Measurements from ENCODE around the gene MAD1L1.

DNA sequence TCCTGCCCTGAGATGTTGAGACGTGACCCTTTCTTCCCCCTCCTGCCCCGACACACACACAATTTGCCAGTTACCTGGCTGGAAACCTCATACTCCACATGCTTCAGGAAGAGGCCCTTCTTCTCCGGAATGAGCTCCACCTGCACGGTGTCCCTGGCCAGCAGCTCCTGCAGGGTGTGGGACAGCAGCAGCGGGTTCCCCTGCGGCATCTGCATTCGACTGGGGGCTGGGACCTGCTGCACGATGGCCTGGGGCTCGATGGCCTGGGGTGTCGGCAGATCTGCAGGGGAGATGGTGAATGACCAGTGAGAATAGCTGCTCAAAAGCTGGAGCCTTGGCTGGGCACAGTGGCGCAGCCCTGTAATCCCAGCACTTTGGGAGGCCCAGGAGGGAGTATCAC, 45.3 kb upstream of the MAD1L1 start:
- TF ChIP-seq, protein P1, sequence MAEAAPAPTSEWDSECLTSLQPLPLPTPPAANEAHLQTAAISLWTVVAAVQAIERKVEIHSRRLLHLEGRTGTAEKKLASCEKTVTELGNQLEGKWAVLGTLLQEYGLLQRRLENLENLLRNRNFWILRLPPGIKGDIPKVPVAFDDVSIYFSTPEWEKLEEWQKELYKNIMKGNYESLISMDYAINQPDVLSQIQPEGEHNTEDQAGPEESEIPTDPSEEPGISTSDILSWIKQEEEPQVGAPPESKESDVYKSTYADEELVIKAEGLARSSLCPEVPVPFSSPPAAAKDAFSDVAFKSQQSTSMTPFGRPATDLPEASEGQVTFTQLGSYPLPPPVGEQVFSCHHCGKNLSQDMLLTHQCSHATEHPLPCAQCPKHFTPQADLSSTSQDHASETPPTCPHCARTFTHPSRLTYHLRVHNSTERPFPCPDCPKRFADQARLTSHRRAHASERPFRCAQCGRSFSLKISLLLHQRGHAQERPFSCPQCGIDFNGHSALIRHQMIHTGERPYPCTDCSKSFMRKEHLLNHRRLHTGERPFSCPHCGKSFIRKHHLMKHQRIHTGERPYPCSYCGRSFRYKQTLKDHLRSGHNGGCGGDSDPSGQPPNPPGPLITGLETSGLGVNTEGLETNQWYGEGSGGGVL (tag by site-specific recombination; IDR thresholded peaks at IDR 0.05): no peak
- TF ChIP-seq MYNN (tag by site-specific recombination; IDR thresholded peaks at IDR 0.05; ENCODE audit: borderline replicate concordance) (no peak), ZNF146 (tag by site-specific recombination; IDR thresholded peaks at IDR 0.05) (no peak), ZNF274 (IDR thresholded peaks at IDR 0.05; ENCODE audit: low read length) (no peak), ZNF274 (tag by site-specific recombination; IDR thresholded peaks at IDR 0.05; ENCODE audit: borderline replicate concordance) (no peak), ZNF501 (tag by site-specific recombination; IDR thresholded peaks at IDR 0.05) (no peak), ZNF23 (tag by site-specific recombination; IDR thresholded peaks at IDR 0.05; ENCODE audit: borderline replicate concordance) (no peak)
- TF ChIP-seq, protein P2, sequence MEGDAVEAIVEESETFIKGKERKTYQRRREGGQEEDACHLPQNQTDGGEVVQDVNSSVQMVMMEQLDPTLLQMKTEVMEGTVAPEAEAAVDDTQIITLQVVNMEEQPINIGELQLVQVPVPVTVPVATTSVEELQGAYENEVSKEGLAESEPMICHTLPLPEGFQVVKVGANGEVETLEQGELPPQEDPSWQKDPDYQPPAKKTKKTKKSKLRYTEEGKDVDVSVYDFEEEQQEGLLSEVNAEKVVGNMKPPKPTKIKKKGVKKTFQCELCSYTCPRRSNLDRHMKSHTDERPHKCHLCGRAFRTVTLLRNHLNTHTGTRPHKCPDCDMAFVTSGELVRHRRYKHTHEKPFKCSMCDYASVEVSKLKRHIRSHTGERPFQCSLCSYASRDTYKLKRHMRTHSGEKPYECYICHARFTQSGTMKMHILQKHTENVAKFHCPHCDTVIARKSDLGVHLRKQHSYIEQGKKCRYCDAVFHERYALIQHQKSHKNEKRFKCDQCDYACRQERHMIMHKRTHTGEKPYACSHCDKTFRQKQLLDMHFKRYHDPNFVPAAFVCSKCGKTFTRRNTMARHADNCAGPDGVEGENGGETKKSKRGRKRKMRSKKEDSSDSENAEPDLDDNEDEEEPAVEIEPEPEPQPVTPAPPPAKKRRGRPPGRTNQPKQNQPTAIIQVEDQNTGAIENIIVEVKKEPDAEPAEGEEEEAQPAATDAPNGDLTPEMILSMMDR (tag by site-specific recombination; IDR thresholded peaks at IDR 0.05): no peak
- TF ChIP-seq, protein P3, sequence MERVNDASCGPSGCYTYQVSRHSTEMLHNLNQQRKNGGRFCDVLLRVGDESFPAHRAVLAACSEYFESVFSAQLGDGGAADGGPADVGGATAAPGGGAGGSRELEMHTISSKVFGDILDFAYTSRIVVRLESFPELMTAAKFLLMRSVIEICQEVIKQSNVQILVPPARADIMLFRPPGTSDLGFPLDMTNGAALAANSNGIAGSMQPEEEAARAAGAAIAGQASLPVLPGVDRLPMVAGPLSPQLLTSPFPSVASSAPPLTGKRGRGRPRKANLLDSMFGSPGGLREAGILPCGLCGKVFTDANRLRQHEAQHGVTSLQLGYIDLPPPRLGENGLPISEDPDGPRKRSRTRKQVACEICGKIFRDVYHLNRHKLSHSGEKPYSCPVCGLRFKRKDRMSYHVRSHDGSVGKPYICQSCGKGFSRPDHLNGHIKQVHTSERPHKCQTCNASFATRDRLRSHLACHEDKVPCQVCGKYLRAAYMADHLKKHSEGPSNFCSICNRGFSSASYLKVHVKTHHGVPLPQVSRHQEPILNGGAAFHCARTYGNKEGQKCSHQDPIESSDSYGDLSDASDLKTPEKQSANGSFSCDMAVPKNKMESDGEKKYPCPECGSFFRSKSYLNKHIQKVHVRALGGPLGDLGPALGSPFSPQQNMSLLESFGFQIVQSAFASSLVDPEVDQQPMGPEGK (tag by site-specific recombination; IDR thresholded peaks at IDR 0.05): no peak

Measured in HEK293 (cell line).